Measurements from ENCODE around the gene KCNMA1.

KCNMA1 gene

GRCh38 chr10:76910184-76910962 is 727.2 kb downstream of the KCNMA1 start:
- DNase-seq, result no peak

DNA sequence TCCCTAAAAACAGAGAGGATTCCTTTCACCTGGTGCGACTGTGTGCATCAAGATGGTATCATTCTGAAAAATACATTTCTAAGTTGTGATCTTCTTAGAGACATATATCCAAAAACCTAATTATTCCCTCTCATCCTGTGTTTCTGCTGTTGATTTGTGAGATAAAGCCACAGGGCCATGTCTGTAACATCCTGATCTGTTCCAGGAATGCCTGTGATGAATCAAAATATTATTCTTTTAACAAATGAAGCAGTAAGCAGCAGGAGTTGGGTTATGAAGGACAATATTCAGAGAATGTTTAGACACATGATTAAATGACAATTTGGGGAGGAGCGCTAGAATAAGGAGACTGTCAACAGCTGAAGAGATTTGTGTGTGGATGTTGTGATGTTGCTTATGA is 731.4 kb downstream of the KCNMA1 start:
- no peak for DNase-seq

- no peak for DNase-seq
Observed at GRCh38 chr10:76905251-76905650, 732.4 kb downstream of the KCNMA1 start.

- DNase-seq, result no peak
Observed at GRCh38 chr10:76903387-76903945, 734.1 kb downstream of the KCNMA1 start.

- DNase-seq, result no peak
Observed at GRCh38 chr10:76902949-76903348, 734.7 kb downstream of the KCNMA1 start.

GRCh38 chr10:76901701-76902100 is 735.9 kb downstream of the KCNMA1 start:
- DNase-seq, result no peak

DNA sequence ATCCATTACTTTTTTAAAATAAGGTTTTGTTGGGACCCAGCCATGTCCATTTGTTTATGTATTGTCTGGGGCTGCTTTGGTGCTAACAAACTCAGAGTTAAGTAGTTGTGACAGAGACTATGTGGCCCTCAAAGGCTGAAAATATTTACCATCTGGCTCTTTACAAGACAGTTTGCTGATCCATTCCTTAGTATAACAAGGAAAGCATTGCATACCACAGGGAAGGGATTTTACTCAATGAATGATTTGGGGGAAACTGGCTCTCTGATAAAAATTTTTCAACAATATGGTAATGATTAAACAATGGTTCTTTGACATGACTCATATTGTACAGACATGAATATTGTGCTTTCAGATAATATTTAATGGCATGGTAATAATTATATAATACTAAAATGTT is 738.1 kb downstream of the KCNMA1 start:
- no peak for DNase-seq

- DNase-seq, result no peak
Observed at GRCh38 chr10:76892766-76893479, 744.7 kb downstream of the KCNMA1 start.

GRCh38 chr10:76887223-76888010 is 750.2 kb downstream of the KCNMA1 start:
- no peak for DNase-seq

DNA sequence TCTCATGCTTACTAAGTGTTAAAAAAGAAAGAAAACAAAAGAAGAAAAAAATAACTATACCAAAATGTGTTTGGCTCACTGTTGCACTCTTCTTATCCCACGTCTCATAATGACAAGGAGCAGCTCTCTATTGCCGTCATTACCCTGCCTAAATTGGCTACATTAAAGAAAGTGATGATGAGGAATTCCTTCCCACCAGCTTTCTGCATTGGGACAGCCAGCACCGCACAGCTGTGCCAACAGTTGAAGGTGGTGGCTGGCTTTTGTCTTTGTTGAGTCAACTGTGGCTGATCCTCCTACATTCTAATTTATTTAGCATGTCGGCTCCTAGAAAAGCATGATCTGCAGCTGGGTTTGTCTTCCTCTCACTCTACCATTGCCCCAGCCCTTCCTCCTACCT is 751.8 kb downstream of the KCNMA1 start:
- DNase-seq, result no peak

GRCh38 chr10:76884673-76885275 is 752.8 kb downstream of the KCNMA1 start:
- no peak for DNase-seq

DNA sequence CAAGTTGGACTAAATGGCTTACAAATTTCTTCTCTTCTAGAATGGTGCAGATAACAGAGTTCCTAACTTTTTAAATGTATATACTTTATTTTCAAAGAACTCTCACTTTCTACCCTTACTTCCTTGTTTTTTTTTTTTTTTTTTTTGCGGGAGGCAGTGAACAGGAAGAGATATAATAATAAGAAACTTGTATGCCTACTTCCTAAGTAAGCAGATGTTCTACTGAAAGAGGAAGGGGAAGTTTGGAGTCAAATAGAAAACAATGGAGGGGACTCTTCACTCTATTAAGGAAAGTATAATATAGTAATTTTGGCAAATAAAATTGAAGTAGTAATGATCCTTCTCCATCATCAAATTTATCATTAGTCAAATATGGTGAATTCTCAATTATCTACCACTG is 754.0 kb downstream of the KCNMA1 start:
- DNase-seq, result no peak

DNA sequence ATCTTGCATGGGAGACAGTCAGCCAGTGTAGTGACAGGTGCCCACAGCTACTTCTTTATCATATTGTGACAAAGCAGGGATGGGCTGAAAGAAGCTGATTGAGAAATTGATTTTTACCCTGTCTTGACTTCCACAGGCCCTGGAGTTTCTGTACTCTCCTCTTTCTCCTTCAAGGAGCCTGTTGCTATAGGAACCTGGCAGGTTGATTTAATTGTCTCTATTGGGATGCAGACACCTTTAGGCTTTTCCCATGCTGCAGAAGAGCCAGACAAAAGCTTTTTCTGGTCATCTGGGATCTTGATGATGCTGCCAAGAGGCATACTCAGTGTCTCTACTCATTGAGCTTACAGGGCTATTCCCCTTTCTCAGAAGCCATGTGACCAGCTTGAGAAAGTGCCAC is 754.8 kb downstream of the KCNMA1 start:
- DNase-seq, result no peak

DNA sequence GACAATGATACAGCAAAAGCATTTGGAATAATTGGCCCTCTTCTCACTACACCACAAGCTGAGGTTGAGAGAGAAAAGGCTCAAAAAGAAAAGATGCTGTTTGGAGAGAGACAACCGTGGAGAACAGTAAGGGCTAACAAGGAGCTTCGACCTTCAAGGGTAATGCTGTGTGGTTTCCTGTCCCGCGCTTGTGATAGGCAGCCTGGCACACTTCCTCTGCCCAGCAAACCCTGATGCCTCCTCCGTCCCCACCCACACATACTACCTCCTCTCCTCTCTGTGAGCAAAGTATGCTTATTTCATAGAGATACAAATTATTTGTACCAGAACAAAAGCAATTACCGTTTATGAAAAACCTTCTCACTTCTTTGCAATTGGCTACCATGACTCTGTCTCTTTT is 755.4 kb downstream of the KCNMA1 start:
- peak in 1 of 5 experiments; percentile 12 for DNase-seq

DNA sequence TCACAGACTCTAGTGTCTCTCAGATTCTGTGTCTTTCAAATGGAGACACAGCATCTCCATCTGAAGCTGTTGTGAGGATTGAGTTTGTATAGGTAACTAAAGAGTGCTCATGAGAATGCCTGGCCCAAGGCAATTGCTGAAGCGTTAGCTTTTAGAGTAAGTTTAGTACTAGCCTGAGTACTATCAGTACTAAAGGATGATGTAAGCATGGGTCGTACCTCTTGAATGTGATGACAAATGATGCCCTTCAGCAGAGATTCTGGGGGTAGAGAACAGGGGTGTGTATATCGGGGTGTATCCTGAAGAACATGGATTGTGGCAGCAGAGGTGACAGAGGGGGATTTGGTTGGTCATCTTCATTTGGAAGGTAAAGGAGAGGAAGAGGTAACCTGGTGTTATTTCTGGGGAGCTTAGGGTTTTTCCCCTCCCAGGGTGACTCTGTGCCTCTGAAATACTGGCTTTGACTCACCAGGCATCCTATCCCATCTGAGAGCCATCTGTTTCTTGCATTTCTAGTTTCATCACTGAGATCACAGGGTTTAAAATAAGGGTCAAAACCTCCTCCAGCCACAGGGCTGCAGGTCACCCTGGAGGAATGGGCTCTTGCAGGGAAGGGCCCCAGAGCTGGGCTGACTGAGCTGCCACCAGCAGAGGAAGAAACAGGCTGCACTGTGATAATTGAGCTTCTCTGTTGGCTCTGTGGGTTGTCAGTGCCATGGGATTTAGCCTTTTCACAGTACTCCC is 756.0 kb downstream of the KCNMA1 start:
- no peak for DNase-seq

GRCh38 chr10:76880931-76881330 is 756.7 kb downstream of the KCNMA1 start:
- DNase-seq, result no peak

DNA sequence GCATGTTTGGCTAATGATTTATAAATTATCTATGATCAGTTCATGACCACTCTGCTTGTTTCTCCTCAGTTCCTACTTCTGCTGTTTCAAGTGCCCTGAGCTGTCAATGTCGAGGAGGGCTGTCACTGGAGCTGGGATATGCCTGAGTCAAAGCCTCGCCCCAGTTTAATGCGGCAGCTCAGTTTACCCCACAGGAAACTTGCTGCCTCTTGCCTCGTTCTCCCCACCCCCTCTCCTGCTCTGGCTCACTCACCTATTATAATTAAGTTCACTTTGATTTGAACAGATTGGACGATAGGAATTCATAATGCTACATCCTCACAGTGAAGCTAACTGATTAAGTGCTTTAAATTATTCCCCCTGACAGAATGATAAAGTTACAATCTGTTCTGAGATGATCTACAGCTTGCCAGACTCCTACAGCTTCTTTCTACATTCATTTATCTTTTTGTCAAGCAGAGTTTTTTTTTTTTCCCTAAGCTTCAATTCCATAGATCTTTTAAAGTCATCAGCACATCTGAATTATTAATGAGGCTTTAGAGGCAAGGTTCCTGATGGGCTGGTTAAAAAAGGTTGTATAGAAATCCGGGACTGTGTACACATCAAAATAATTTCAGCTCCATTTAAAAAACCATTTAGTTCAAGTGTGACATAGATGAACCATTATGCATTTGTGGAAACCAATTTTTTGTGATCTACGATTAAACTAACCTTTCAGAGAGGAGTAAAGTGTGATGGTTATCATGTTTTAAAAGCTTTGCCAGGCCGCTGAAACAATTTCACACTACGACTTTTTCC is 758.3 kb downstream of the KCNMA1 start:
- no peak for DNase-seq

GRCh38 chr10:76878514-76878913 is 759.1 kb downstream of the KCNMA1 start:
- no peak for DNase-seq

DNA sequence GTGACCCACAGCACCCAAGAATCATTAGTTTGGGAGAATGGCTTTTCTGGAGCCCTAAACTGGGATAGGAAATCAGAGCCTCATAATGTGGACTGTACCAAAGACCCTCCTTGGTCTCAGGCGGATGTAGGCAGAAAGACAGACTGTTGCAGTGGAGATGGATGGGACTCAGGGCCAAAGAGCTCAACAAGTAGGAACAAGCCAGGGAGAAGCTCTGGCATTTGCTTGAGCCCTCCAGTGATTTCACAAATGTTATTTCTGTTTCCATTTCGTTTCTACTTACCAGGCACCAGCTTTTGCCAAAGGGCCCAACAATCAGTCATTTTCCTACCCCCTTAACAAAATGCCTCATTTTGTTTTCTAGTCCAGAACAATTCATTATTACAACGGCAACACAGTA is 762.7 kb downstream of the KCNMA1 start:
- no peak for DNase-seq

DNA sequence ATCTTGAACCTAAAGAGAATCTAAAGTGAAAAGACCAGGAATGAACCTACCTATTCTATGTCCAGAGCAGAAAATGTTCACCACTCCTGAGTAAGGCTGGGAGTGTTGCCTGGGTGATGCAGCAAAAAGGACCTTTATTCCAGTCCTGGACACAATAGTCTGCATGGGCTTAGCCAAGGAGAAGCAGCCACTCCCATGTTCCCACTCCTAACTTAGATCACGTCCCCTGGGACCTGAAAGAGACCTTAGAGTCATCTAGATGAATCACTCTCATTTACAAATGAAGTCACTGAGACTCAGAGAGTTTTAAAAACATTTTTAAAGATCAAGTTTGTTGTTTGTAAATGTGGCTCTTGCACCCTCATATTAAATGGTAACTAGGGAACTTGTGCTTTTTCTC is 763.4 kb downstream of the KCNMA1 start:
- DNase-seq, result no peak

DNA sequence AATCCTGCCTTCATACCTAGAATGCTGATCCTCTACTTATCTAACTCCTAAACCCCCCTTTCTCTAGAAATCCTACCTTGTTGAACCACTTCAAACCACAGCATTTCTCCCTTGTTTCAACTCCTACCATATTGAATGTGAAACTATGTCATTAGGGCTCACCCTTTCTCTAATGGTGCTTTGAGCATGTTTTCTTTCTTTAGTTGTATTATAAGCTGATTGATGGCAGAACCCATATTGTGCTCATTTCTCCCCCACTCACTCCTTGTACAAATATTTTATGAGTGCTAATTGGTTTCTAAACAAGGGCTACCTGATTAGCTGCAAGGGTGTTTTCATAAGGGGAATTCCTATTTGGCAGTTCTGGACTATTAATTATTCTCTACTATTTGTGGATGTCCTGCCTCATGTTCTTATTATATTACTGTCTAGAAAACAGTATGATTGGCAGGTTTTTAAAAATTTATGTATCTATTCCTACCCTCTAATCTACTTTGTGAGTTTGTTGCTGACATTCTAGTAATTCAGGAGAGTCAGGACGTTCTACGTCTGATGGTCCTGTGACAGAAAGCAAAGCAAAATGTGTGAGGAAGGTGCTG is 765.8 kb downstream of the KCNMA1 start:
- no peak for DNase-seq

All from T-helper 2 cell (primary cell).